ENCODE data around the gene GNAI2. TPM values are rescaled to one million over a fixed set of nuclear protein-coding genes. Genes with fewer than 3 reads are reported as not detected.

GNAI2 gene
- total RNA-seq, 4 donors from 2014 or later, result 149 to 297 (median 239) TPM

GRCh38 chr3:50286322-50287227 lies 50.6 kb downstream of the GNAI2 start:
- WGBS, result 78% methylated on average over 20 of the region's 28 CpGs
- no peak overlapping the region for H3K27ac ChIP-seq (replicated peaks in 1 of 4)
- TF ChIP-seq EP300 (IDR thresholded peaks at IDR 0.05), result no peak
- TF ChIP-seq CTCF (IDR thresholded peaks at IDR 0.05), result no peak
- no peak overlapping the region for H3K4me3 ChIP-seq
- no peaks in the 10 kb centered on the region for H3K27me3 ChIP-seq
- H3K4me1 ChIP-seq, result peaks cover 14 to 26% (median 18%) of the 10 kb centered on the region in 4 donors
- intact Hi-C loops (cut with DNase I), result no loop called here
- DNase-seq (ENCODE audit: extremely low spot score), result no peak
- H3K36me3 ChIP-seq, result peaks cover 30 to 48% (median 43%) of the 10 kb centered on the region in 4 donors
- H3K9me3 ChIP-seq, result no peaks in the 10 kb centered on the region

- Histone ChIP-seq H3K4me1 (peaks cover 17 to 28% (median 21%) of the 10 kb centered on the region in 4 donors), H3K36me3 (peaks cover 30 to 48% (median 43%) of the 10 kb centered on the region in 4 donors), H3K27me3 (no peaks in the 10 kb centered on the region), H3K9me3 (no peaks in the 10 kb centered on the region), H3K27ac (replicated peaks in 1 of 4) (no peak overlapping the region), H3K4me3 (no peak overlapping the region)
- DNase-seq (ENCODE audit: extremely low spot score), result no peak
- intact Hi-C loops (cut with DNase I), result no loop called here
- WGBS, result 100% methylated on average over 1 of the region's 1 CpG
- no peak for TF ChIP-seq CTCF (IDR thresholded peaks at IDR 0.05)
Measured at GRCh38 chr3:50287262-50287661, 51.3 kb downstream of the GNAI2 start.

GRCh38 chr3:50288387-50289007 lies 52.5 kb downstream of the GNAI2 start:
- H3K36me3 ChIP-seq, result peaks cover 30 to 48% (median 43%) of the 10 kb centered on the region in 4 donors
- 94% methylated on average over 21 of the region's 23 CpGs for WGBS
- no peaks in the 10 kb centered on the region for H3K27me3 ChIP-seq
- intact Hi-C loops (cut with DNase I), result no loop called here
- H3K4me1 ChIP-seq, result peaks cover 26 to 36% (median 32%) of the 10 kb centered on the region in 4 donors
- no peak overlapping the region for H3K27ac ChIP-seq (replicated peaks in 1 of 4)
- H3K4me3 ChIP-seq, result no peak overlapping the region
- no peak for TF ChIP-seq CTCF (IDR thresholded peaks at IDR 0.05)
- no peak for TF ChIP-seq POLR2AphosphoS5 (IDR thresholded peaks at IDR 0.05)
- no peak for TF ChIP-seq POLR2A (IDR thresholded peaks at IDR 0.05; ENCODE audit: low read depth)
- TF ChIP-seq EP300 (IDR thresholded peaks at IDR 0.05), result no peak
- DNase-seq (ENCODE audit: extremely low spot score), result no peak
- H3K9me3 ChIP-seq, result no peaks in the 10 kb centered on the region

- H3K27me3 ChIP-seq, result no peaks in the 10 kb centered on the region
- DNase-seq (ENCODE audit: extremely low spot score), result no peak
- H3K27ac ChIP-seq (replicated peaks in 1 of 4), result no peak overlapping the region
- TF ChIP-seq CTCF (IDR thresholded peaks at IDR 0.05) (no peak), EP300 (IDR thresholded peaks at IDR 0.05) (no peak), POLR2AphosphoS5 (IDR thresholded peaks at IDR 0.05) (no peak), POLR2A (IDR thresholded peaks at IDR 0.05; ENCODE audit: low read depth) (no peak)
- H3K4me1 ChIP-seq, result peaks cover 26 to 36% (median 33%) of the 10 kb centered on the region in 4 donors
- intact Hi-C loops (cut with DNase I), result no loop called here
- WGBS, result 92% methylated on average over 6 of the region's 6 CpGs
- no peaks in the 10 kb centered on the region for H3K9me3 ChIP-seq
- H3K36me3 ChIP-seq, result peaks cover 30 to 48% (median 43%) of the 10 kb centered on the region in 4 donors
- H3K4me3 ChIP-seq, result no peak overlapping the region
Measured at GRCh38 chr3:50289130-50289529, 53.1 kb downstream of the GNAI2 start.
